ENCODE measurements around the gene SGSH. TPM values are rescaled to one million over a fixed set of nuclear protein-coding genes. Genes with fewer than 3 reads are reported as not detected.

The SGSH gene
- total RNA-seq, 1 experiment from 2014 or later, result 19.8 TPM

GRCh38 chr17:80220736-80221215, 643 bp upstream of the SGSH start:
- Histone ChIP-seq H3K18ac (ENCODE audit: insufficient read length, low read depth, low read length) (no peak overlapping the region), H3K4ac (ENCODE audit: low read depth, low read length) (no peak overlapping the region), H3K27ac (ENCODE audit: insufficient read length, low read depth, low read length) (no peak overlapping the region), H3K4me2 (ENCODE audit: insufficient read depth, insufficient read length, low read length) (peak overlapping the region; percentile 50), H3K27me3 (ENCODE audit: insufficient read depth, low read length) (no peaks in the 10 kb centered on the region), H4K5ac (ENCODE audit: insufficient read length, low read depth, low read length) (no peak overlapping the region), H2BK12ac (ENCODE audit: insufficient read length, low read depth, low read length) (no peak overlapping the region), H2BK120ac (ENCODE audit: low read depth, low read length, poor library complexity, severe bottlenecking) (no peak overlapping the region), H4K8ac (replicated peaks; ENCODE audit: insufficient read length, low read depth, low read length) (no peak overlapping the region), H3K79me2 (ENCODE audit: insufficient read depth, low read length) (no peaks in the 10 kb centered on the region), H2BK20ac (ENCODE audit: low read depth, low read length, poor library complexity, severe bottlenecking) (no peak overlapping the region), H3K23ac (ENCODE audit: insufficient read length, low read depth, low read length) (no peak overlapping the region), H2AK5ac (ENCODE audit: insufficient read length, low read length) (no peak overlapping the region), H3K56ac (ENCODE audit: insufficient read length, low read depth, low read length) (no peak overlapping the region), H3T11ph (ENCODE audit: low read length) (no peak overlapping the region), H3K14ac (ENCODE audit: insufficient read depth, low read length) (no peak overlapping the region), H3K9me3 (ENCODE audit: control insufficient read depth, low read depth, low read length) (no peaks in the 10 kb centered on the region), H4K91ac (ENCODE audit: insufficient read length, low read depth, low read length) (no peak overlapping the region), H3K79me1 (ENCODE audit: insufficient read depth, low read depth, low read length, poor library complexity, severe bottlenecking) (no peaks in the 10 kb centered on the region), H2BK15ac (ENCODE audit: low read depth, low read length) (no peak overlapping the region), H3K9ac (ENCODE audit: extremely low read depth, insufficient read length, low read length) (no peak overlapping the region), H4K20me1 (ENCODE audit: control insufficient read depth, insufficient read depth, insufficient read length) (no peaks in the 10 kb centered on the region), H3K4me1 (ENCODE audit: insufficient read depth, low read length) (no peaks in the 10 kb centered on the region), H2AFZ (ENCODE audit: low read length) (no peak overlapping the region), H2BK5ac (ENCODE audit: insufficient read length, low read length) (no peak overlapping the region), H3K23me2 (ENCODE audit: insufficient read length, low read depth, low read length, poor library complexity, severe bottlenecking) (peaks cover 5% of the 10 kb centered on the region)
- no peak for DNase-seq
- Mint-ChIP-seq H3K4me3 (peak overlapping the region; percentile 85 to 91), H3K36me3 (ENCODE audit: insufficient read depth in 1 of 3, low read depth in 3 of 3) (peaks cover 10 to 26% (median 26%) of the 10 kb centered on the region in 3 experiments; a peak in 5 of 7 replicates), H3K9me3 (no peaks in the 10 kb centered on the region), H3K27ac (no peak overlapping the region; a peak in 1 of 7 replicates), H3K4me1 (peaks cover 23 to 29% of the 10 kb centered on the region in 2 experiments), H3K27me3 (ENCODE audit: low read depth) (no peaks in the 10 kb centered on the region; the same call in 1 of the 2 replicates)
- no CpG with 5 or more reads among the region's 41 CpGs for WGBS (ENCODE audit: extremely low coverage, insufficient read length, low lambda C conversion rate)
- TF ChIP-seq, protein P1, sequence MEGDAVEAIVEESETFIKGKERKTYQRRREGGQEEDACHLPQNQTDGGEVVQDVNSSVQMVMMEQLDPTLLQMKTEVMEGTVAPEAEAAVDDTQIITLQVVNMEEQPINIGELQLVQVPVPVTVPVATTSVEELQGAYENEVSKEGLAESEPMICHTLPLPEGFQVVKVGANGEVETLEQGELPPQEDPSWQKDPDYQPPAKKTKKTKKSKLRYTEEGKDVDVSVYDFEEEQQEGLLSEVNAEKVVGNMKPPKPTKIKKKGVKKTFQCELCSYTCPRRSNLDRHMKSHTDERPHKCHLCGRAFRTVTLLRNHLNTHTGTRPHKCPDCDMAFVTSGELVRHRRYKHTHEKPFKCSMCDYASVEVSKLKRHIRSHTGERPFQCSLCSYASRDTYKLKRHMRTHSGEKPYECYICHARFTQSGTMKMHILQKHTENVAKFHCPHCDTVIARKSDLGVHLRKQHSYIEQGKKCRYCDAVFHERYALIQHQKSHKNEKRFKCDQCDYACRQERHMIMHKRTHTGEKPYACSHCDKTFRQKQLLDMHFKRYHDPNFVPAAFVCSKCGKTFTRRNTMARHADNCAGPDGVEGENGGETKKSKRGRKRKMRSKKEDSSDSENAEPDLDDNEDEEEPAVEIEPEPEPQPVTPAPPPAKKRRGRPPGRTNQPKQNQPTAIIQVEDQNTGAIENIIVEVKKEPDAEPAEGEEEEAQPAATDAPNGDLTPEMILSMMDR (conservative IDR thresholded peaks at IDR 0.05), result no peak
